GM21367 (cell line): ENCODE measurements around the gene FCHO1.
A peak's percentile ranks its signal among the peaks of the same experiment; 100 is the strongest.

Experiments
- ATAC-seq: cut with Tn5 transposase; IDR thresholded peaks from one replicate; pipeline ENCODE4 v1.9.1; 2021; ENCODE audit not compliant: unreplicated experiment

The FCHO1 gene, protein sequence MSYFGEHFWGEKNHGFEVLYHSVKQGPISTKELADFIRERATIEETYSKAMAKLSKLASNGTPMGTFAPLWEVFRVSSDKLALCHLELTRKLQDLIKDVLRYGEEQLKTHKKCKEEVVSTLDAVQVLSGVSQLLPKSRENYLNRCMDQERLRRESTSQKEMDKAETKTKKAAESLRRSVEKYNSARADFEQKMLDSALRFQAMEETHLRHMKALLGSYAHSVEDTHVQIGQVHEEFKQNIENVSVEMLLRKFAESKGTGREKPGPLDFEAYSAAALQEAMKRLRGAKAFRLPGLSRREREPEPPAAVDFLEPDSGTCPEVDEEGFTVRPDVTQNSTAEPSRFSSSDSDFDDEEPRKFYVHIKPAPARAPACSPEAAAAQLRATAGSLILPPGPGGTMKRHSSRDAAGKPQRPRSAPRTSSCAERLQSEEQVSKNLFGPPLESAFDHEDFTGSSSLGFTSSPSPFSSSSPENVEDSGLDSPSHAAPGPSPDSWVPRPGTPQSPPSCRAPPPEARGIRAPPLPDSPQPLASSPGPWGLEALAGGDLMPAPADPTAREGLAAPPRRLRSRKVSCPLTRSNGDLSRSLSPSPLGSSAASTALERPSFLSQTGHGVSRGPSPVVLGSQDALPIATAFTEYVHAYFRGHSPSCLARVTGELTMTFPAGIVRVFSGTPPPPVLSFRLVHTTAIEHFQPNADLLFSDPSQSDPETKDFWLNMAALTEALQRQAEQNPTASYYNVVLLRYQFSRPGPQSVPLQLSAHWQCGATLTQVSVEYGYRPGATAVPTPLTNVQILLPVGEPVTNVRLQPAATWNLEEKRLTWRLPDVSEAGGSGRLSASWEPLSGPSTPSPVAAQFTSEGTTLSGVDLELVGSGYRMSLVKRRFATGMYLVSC

GRCh38 chr19:17751103-17751911 is at the start of gene FCHO1:
Gene FCHO1 (plus strand): TSS chr19:17751477. CDS start chr19:17755165, 3,688 bp downstream.
- ATAC-seq = no peak

GRCh38 chr19:17703824-17704463 is 47.3 kb upstream of the FCHO1 start:
- ATAC-seq = no peak

- no peak for ATAC-seq
Measured at GRCh38 chr19:17706750-17707181, 44.5 kb upstream of the FCHO1 start.

DNA sequence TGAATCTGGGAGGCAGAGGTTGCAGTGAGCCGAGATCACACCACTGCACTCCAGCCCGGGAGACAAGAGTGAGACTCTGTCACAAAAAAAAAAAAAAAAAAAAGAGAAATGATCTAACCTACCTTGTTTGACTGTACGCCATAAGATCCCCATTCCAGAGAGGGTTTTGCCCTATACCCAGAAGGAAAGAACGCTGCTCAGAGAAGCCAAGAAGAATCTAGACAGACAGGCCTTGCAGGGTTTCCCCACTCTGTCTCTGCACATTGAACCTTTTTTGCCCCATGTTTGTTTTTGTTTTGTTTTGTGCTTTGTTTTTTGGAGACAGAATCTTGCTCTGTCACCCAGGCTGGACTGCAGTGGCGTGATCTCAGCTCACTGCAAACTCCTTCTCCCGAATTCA is 39.4 kb upstream of the FCHO1 start:
- ATAC-seq = no peak

DNA sequence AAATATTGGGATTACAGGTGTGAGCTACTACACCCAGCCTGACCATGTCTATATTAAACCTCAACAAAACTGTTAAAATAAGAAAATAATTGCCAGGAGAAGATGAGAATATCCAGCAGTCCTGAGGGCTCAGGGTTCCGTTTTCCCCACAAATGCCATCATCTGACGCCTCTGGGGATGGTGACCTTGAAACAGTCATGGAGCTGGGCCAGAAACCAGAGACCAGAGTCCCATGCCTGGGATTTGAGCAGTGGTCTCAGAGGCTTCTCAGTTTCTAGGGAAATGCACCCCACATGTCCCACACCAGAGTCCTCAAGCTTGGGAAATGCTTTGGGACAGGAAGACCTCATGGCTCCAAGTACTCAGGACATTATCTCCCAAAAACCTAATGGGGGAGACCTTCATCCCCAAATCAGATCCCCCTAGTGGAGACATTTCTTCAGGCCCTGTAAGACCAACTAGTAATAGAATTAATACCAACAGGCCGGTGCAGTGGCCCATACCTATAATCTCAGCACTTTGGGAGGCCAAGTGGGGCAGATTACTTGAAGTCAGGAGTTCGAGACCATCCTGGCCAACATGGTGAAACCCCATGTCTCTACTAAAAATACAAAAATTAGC is 34.9 kb upstream of the FCHO1 start:
- no peak for ATAC-seq

GRCh38 chr19:17718550-17718946 is 32.7 kb upstream of the FCHO1 start:
- no peak for ATAC-seq

GRCh38 chr19:17718947-17719711 is 32.1 kb upstream of the FCHO1 start, which contains the start of gene MAP1S:
Gene MAP1S (plus strand): TSS chr19:17719480. CDS start chr19:17719503, 23 bp downstream.
- ATAC-seq = peak; percentile 72

GRCh38 chr19:17719730-17720400 is 31.4 kb upstream of the FCHO1 start:
- peak; percentile 17 for ATAC-seq

DNA sequence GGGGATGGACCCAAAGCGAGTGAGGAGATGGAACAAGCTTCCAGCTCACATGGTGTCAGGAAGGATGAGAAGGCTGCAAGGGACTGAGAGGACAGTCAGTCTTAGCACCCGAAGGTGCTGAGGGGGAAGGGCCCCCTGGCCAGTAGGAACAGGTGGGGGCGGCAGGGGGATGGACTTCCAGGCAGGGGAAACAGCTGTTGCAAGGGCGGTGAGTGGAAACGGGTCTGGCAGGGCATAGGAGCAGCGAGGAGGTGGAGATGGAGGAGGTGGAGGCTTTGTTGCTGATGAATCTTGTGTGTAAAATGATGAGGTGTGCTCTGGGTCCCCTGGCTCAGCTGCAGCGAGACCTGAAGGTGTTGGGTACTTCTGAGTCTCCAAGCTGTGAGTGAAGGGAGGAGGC is 30.8 kb upstream of the FCHO1 start:
- ATAC-seq = no peak

DNA sequence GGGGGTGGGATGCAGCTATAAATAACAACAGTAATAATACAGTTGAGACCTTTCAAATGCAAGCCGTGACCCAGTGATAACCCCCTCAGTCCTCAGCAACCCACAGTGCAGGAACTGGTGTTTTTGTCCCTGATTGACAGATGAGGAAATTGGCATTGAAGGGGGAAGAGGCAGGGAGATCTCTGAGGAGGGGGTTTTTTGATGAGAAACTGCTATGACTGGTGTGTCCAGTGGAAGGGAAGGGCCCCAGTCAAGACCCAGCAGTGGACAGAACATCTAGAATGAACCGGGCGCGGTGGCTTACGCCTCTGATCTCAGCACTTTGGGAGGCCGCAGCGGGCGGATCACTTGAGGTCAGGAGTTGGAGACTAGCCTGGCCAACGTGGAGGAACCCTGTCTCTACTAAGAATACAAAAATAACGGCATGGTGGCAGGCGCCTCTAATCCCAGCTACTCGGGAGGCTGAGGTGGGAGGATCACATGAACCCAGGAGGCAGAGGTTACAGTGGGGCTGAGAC is 30.1 kb upstream of the FCHO1 start:
- ATAC-seq = no peak

DNA sequence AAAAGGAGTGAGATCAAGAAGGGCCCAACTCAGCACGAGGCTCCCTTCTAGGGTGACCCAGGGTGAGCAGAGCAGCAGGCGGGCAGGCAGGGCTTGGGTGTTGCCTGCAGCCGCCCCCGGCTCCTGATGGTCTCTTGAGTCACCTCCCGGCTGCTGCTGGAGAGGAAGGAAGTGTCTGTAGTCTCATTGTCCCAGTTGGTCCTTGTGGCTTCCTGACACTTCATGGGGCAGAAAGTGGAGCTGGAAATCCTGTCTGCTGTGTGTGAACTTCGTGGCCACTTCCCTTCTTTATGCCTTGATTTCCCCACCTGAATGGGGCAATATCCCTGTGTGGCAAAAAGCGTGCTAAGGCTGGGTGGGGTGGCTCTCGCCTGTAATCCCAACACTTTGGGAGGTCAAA is 29.5 kb upstream of the FCHO1 start:
- ATAC-seq = no peak

DNA sequence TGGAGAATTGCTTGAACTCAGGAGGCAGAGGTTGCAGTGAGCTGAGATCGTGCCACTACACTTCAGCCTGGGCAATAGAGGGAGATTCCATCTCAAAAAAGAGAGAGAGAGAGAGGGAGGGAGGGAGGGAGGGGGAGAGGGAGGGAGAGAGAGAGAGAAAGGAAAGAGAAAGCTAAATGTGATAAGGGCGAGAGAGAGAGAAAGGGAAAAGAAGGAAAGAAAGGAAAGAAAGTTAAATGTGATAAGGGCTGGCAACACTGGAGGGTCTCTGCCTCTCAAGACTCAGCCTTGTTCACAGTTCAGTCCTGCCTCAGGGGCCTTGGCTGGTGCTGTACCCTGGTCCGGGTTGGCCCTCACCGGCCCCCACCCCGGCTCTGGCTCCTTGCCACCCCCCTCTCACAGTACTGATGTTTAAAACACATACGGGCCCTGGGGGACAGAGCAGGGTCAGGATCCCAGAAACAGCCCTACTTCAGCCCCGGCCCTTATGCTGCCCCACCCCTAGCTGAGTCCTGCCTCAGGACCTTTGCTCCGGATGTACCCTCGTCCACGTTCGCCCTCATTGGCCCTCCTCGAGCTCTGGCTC is 28.5 kb upstream of the FCHO1 start:
- no peak for ATAC-seq

DNA sequence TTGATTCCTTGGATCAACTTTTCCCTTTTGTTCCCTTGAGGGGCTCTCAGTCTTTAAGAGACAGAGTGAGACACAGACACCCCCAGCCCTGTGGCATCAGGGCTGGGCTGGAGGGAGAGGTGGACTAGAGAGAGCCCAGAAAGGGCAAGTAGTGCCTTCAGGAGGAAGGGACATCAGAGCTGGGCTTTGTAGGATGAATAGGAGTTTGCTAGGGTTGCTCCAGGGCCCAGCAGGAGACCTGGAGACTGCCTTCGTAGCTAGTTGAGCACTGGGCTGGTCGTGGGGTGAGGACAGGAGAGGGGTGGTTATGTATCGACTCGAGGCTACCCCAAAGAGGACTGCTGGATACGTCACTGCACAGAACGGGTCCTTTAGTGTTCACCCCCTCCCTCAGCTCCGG is 26.6 kb upstream of the FCHO1 start:
- no peak for ATAC-seq

DNA sequence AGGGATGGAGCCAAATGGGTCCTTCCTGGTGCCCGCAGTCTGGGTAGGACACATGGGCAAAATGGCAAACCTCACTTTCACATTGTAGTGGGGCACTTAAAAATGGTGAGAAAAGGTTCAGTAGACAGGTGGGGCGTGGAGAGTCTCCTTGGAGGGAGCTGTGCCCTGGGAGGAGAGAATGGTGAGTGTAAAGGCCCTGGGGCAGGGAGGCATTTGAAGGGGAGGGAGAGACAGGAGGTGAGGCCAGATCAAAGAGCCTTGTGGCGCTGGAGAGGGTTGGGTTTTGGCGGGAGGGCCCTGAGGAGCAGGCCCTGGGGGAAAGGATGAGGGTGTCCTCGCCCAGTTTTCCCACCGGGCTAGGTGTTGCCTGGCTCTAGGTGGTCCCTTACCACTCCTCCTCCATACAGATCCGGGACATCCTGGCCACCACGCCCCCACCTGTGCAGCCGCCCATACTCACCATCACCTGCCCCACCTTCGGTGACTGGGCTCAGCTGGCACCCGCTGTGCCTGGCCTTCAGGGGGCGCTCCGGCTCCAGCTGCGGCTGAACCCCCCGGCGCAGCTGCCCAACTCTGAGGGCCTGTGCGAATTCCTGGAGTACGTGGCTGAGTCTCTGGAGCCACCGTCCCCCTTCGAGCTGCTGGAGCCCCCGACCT is 25.7 kb upstream of the FCHO1 start:
- ATAC-seq = no peak

DNA sequence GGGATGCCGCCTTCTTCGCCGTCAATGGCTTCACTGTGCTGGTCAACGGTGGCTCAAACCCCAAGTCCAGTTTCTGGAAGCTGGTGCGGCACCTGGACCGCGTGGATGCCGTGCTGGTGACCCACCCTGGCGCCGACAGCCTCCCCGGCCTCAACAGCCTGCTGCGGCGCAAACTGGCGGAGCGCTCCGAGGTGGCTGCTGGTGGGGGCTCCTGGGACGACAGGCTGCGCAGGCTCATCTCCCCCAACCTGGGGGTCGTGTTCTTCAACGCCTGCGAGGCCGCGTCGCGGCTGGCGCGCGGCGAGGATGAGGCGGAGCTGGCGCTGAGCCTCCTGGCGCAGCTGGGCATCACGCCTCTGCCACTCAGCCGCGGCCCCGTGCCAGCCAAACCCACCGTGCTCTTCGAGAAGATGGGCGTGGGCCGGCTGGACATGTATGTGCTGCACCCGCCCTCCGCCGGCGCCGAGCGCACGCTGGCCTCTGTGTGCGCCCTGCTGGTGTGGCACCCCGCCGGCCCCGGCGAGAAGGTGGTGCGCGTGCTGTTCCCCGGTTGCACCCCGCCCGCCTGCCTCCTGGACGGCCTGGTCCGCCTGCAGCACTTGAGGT is 25.0 kb upstream of the FCHO1 start:
- ATAC-seq = no peak

DNA sequence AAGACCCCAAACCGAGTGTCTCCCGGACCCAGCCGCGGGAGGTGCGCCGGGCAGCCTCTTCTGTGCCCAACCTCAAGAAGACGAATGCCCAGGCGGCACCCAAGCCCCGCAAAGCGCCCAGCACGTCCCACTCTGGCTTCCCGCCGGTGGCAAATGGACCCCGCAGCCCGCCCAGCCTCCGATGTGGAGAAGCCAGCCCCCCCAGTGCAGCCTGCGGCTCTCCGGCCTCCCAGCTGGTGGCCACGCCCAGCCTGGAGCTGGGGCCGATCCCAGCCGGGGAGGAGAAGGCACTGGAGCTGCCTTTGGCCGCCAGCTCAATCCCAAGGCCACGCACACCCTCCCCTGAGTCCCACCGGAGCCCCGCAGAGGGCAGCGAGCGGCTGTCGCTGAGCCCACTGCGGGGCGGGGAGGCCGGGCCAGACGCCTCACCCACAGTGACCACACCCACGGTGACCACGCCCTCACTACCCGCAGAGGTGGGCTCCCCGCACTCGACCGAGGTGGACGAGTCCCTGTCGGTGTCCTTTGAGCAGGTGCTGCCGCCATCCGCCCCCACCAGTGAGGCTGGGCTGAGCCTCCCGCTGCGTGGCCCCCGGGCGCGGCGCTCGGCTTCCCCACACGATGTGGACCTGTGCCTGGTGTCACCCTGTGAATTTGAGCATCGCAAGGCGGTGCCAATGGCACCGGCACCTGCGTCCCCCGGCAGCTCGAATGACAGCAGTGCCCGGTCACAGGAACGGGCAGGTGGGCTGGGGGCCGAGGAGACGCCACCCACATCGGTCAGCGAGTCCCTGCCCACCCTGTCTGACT is 24.1 kb upstream of the FCHO1 start:
- no peak for ATAC-seq
